Measurements from ENCODE around the gene TRA2B. TPM values are rescaled to one million over a fixed set of nuclear protein-coding genes. Genes with fewer than 3 reads are reported as not detected.

The TRA2B gene
- total and polyA plus RNA-seq, 2 donors (not counting 3 experiments of a cell fraction or from before 2014, with no cell fraction given), result 173 to 199 TPM

GRCh38 chr3:185915642-185916041 is 22.2 kb downstream of the TRA2B start:
- CTCF ChIA-PET, result interaction anchor here (9.0 kb wide), 1 partner anchor 256 kb away, joined by 78 read pairs; no protein-coding TSS in a partner anchor
- peaks cover 24% of the 10 kb centered on the region for H3K79me2 ChIP-seq (ENCODE audit: control insufficient read depth, insufficient read depth, low read length)
- no peak for FAIRE-seq

More at GRCh38 chr3:185915642-185916041, 22.2 kb downstream of the TRA2B start:
- H3K4me2 ChIP-seq (ENCODE audit: insufficient read depth, low read length), result no peak overlapping the region
- peaks cover 11 to 59% of the 10 kb centered on the region in 2 experiments for H3K36me3 ChIP-seq (ENCODE audit: control insufficient read depth in 2 of 2, extremely low read depth in 1 of 2, insufficient read depth in 2 of 2, low read length in 2 of 2)
- no peak overlapping the region for H3K27ac ChIP-seq (ENCODE audit: insufficient read depth, low read depth, low read length)
- H3K27me3 ChIP-seq (ENCODE audit: control insufficient read depth in 2 of 2, insufficient read depth in 2 of 2, low read length in 2 of 2), result no peaks in the 10 kb centered on the region
- TF ChIP-seq CTCF (IDR thresholded peaks at IDR 0.05; ENCODE audit: extremely low read depth in 1 of 2, insufficient read depth in 1 of 2, low read depth in 1 of 2, low read length in 2 of 2), result no peak
- no peak for TF ChIP-seq POLR2AphosphoS5 (IDR thresholded peaks at IDR 0.05; ENCODE audit: insufficient read depth, low read depth, low read length)
- no peak for TF ChIP-seq MAX (IDR thresholded peaks at IDR 0.05; ENCODE audit: insufficient read depth, insufficient read length)
- no peak for TF ChIP-seq JUN (IDR thresholded peaks at IDR 0.05; ENCODE audit: borderline replicate concordance, insufficient read depth, insufficient read length, low read depth)
- no peak for TF ChIP-seq POLR2A (IDR thresholded peaks at IDR 0.05; ENCODE audit: low read depth, low read length)
- TF ChIP-seq MYC (IDR thresholded peaks at IDR 0.05; ENCODE audit: low read depth, low read length), result no peak
- TF ChIP-seq FOS (IDR thresholded peaks at IDR 0.05; ENCODE audit: borderline replicate concordance, insufficient read depth, low read length), result no peak
- no peak for TF ChIP-seq GATA2 (IDR thresholded peaks at IDR 0.05; ENCODE audit: insufficient read depth, insufficient read length, low read depth, low read length)
- H3K9me1 ChIP-seq (replicated peaks; ENCODE audit: control insufficient read depth, extremely low read depth, insufficient read depth, low read length), result no peaks in the 10 kb centered on the region
- dilution Hi-C loops (cut with MboI; ENCODE audit: extremely low pct_ligation_motif_present, low sequenced_read_pairs) (no loop called here), intact Hi-C loops (cut with micrococcal nuclease) (no loop called here)
- H2AFZ ChIP-seq (ENCODE audit: low read depth, low read length), result no peak overlapping the region
- no peak overlapping the region for H3K4me3 ChIP-seq (replicated peaks in 1 of 3; ENCODE audit: insufficient read depth in 1 of 3, low read depth in 1 of 3, low read length in 3 of 3)
- H3K4me1 ChIP-seq (ENCODE audit: control insufficient read depth, extremely low read depth, insufficient read depth, low read length), result no peaks in the 10 kb centered on the region
- H3K9me3 ChIP-seq (replicated peaks; ENCODE audit: control insufficient read depth, insufficient read depth, low read length), result no peaks in the 10 kb centered on the region
- no peak for DNase-seq (ENCODE audit: low read depth, low spot score)
- H4K20me1 ChIP-seq (replicated peaks; ENCODE audit: control insufficient read depth, extremely low read depth, insufficient read depth, low read length), result peaks cover 18% of the 10 kb centered on the region
- POLR2A ChIA-PET, result no interaction called here
- BruUV-seq (replicated peaks), result no TSS peak
- H3K9ac ChIP-seq (replicated peaks; ENCODE audit: extremely low read depth, insufficient read depth, low read length), result no peak overlapping the region

All from endothelial cell of umbilical vein (primary cell).